A549 (cell line): ENCODE data around the gene ST14. TPM values are rescaled to one million over a fixed set of nuclear protein-coding genes. Genes with fewer than 3 reads are reported as not detected.

Source experiments
- ATAC-seq, 2 experiments: fragments of 200-7000 bp in 1 of 2; fragments of >200 bp in 1 of 2; cut with Nextera tagmentation in 1 of 2; cut with Tn5 transposase in 1 of 2; 3 replicates each; pipeline versions ENCODE4 v1.8.0 to v1.9.1; 2018 to 2020; ENCODE audit warnings: mild to moderate bottlenecking in 1 of 2, moderate library complexity in 1 of 2
- CTCF ChIA-PET: fragments of 300-600 bp; sonication (Branson Sonifier 250); formaldehyde crosslinking; extraction: SDS; loops from one replicate; lab custom pipeline; 2021; ENCODE audit warnings: antibody characterized with exemption, inconsistent platforms; lab: Yijun Ruan, JAX
- POLR2A ChIA-PET: fragments of 350-600 bp; formaldehyde crosslinking; extraction: SDS; loops from one replicate; lab custom pipeline; 2021; ENCODE audit warnings: antibody characterized with exemption, inconsistent platforms; lab: Yijun Ruan, JAX
- DNase-seq, 2 experiments: peaks; one replicate each; pipeline versions ENCODE4 v3.0.0 to v3.0.0-alpha.2; 2011 to 2016; ENCODE audit warnings: low read depth in 1 of 2, low spot score in 1 of 2
- FAIRE-seq: peaks from 2 replicates; lab custom pipeline; 2011; peaks lifted over from hg19 to GRCh38; lab: Jason Lieb, UNC
- H3K27ac ChIP-seq, 2 experiments: fragments of >200 bp; sonication (Bioruptor Twin); formaldehyde crosslinking; 3 replicates each; pipeline ENCODE4 v1.5.1; 2016 to 2017
- H3K4me1 ChIP-seq: fragments of >200 bp; sonication (Bioruptor Twin); formaldehyde crosslinking; 3 replicates; pipeline ENCODE4 v1.6.1; 2016
- H3K4me2 ChIP-seq: fragments of >200 bp; sonication (Bioruptor Twin); formaldehyde crosslinking; 3 replicates; pipeline ENCODE4 v1.6.1; 2016
- H3K4me3 ChIP-seq: fragments of >200 bp; sonication (Bioruptor Twin); formaldehyde crosslinking; 3 replicates; pipeline ENCODE4 v1.5.1; 2016
- H3K9me3 ChIP-seq: fragments of >200 bp; sonication (Bioruptor Twin); formaldehyde crosslinking; 3 replicates; pipeline ENCODE4 v1.6.1; 2016
- ATOH8 ChIP-seq: fragments of 250-450 bp; sonication (Bioruptor Pico); IDR thresholded peaks from 2 replicates; pipeline ENCODE4 v1.5.0; 2020; ENCODE audit warnings: low read depth, mild to moderate bottlenecking, moderate library complexity
- BHLHE40 ChIP-seq: IDR thresholded peaks from 2 replicates; pipeline ENCODE4 v1.6.1; 2012; ENCODE audit warnings: low read depth, low read length, inconsistent platforms
- CHD4 ChIP-seq: fragments of 200-600 bp; sonication (generic); IDR thresholded peaks from 2 replicates; pipeline ENCODE4 v1.6.1; 2016; ENCODE audit warnings: antibody characterized with exemption, mild to moderate bottlenecking, borderline replicate concordance
- E2F6 ChIP-seq: IDR thresholded peaks from 2 replicates; pipeline ENCODE4 v1.6.1; 2012; ENCODE audit warnings: low read depth, borderline replicate concordance
- EHMT2 ChIP-seq: fragments of 200-600 bp; sonication (generic); IDR thresholded peaks from 2 replicates; pipeline ENCODE4 v1.6.1; 2016; ENCODE audit warnings: antibody characterized with exemption, low read depth, mild to moderate bottlenecking, moderate library complexity
- EP300 ChIP-seq, 2 experiments: fragments of >200 bp; sonication (Bioruptor Twin); formaldehyde crosslinking; IDR thresholded peaks; 2 replicates in 1 of 2; 3 replicates in 1 of 2; pipeline ENCODE4 v1.6.1; 2016 to 2017
- HES2 ChIP-seq: fragments of >200 bp; sonication (Bioruptor Twin); formaldehyde crosslinking; IDR thresholded peaks from 2 replicates; pipeline ENCODE4 v1.6.1; 2016
- HEYL ChIP-seq: fragments of 250-450 bp; sonication (Bioruptor Pico); IDR thresholded peaks from 2 replicates; pipeline ENCODE4 v1.8.0; 2021; ENCODE audit warnings: mild to moderate bottlenecking, moderate library complexity
- HOXA7 ChIP-seq: fragments of 250-450 bp; sonication (Bioruptor Pico); IDR thresholded peaks from 2 replicates; pipeline ENCODE4 v1.5.0; 2020; ENCODE audit warnings: mild to moderate bottlenecking, moderate library complexity
- JUNB ChIP-seq: fragments of >200 bp; sonication (Bioruptor Twin); formaldehyde crosslinking; IDR thresholded peaks from 2 replicates; pipeline ENCODE4 v1.6.1; 2016
- MAZ ChIP-seq: fragments of 150-350 bp; IDR thresholded peaks from 2 replicates; pipeline ENCODE4 v1.6.1; 2014; ENCODE audit warnings: antibody characterized with exemption, low read depth, low read length, borderline replicate concordance
- MYC ChIP-seq: IDR thresholded peaks from 2 replicates; pipeline ENCODE4 v1.6.1; 2012; ENCODE audit warnings: mild to moderate bottlenecking, inconsistent platforms, low read length, improper control_type of control experiment, borderline replicate concordance
- NFE2L2 ChIP-seq: fragments of 150-350 bp; conservative IDR thresholded peaks from 2 replicates; pipeline ENCODE4 v1.6.1; 2014; ENCODE audit warnings: low read length
- PBX3 ChIP-seq: IDR thresholded peaks from 2 replicates; pipeline ENCODE4 v1.6.1; 2012
- PHF8 ChIP-seq: fragments of 200-600 bp; sonication (generic); IDR thresholded peaks from 2 replicates; pipeline ENCODE4 v1.6.1; 2016; ENCODE audit warnings: low read depth, mild to moderate bottlenecking, antibody characterized with exemption, moderate library complexity, borderline replicate concordance
- POLR2A ChIP-seq: IDR thresholded peaks from 2 replicates; pipeline ENCODE4 v1.6.1; 2012; ENCODE audit warnings: mild to moderate bottlenecking, low read length
- RAD21 ChIP-seq, 2 experiments: fragments of >200 bp in 1 of 2; sonication (Bioruptor Twin) in 1 of 2; formaldehyde crosslinking in 1 of 2; IDR thresholded peaks in 1 of 2; conservative IDR thresholded peaks in 1 of 2; 2 replicates in 1 of 2; 3 replicates in 1 of 2; pipeline ENCODE4 v1.6.1; 2012 to 2018; ENCODE audit warnings: inconsistent platforms in 1 of 2
- REST ChIP-seq: fragments of 200-600 bp; sonication (generic); IDR thresholded peaks from 2 replicates; pipeline ENCODE4 v1.6.1; 2016; ENCODE audit warnings: antibody characterized with exemption, mild to moderate bottlenecking, moderate library complexity
- RFX5 ChIP-seq: fragments of 450-650 bp; IDR thresholded peaks from 2 replicates; pipeline ENCODE4 v1.7.1; 2014; ENCODE audit warnings: antibody characterized with exemption, mild to moderate bottlenecking, moderate library complexity
- SMC3 ChIP-seq: fragments of >200 bp; sonication (Bioruptor Twin); formaldehyde crosslinking; IDR thresholded peaks from 3 replicates; pipeline ENCODE4 v1.6.1; 2018; ENCODE audit warnings: inconsistent platforms
- TFCP2L1 ChIP-seq: fragments of 250-450 bp; sonication (Bioruptor Pico); IDR thresholded peaks from 2 replicates; pipeline ENCODE4 v1.5.0; 2021; ENCODE audit warnings: mild to moderate bottlenecking
- USF2 ChIP-seq: fragments of 450-650 bp; IDR thresholded peaks from 2 replicates; pipeline ENCODE4 v1.6.1; 2014; ENCODE audit warnings: antibody characterized with exemption
- ZNF302 ChIP-seq: fragments of 250-450 bp; sonication (Bioruptor Pico); IDR thresholded peaks from 2 replicates; pipeline ENCODE4 v1.9.0; 2021; ENCODE audit warnings: inconsistent platforms, mild to moderate bottlenecking, moderate library complexity
- WGBS: methylation state at CpG from one replicate; pipeline ENCODE4 v1.1.6; 2017; ENCODE audit errors: missing lambda C conversion rate; 5-methylcytosine and 5-hydroxymethylcytosine counted together
- polyA plus RNA-seq, 4 experiments: library from polyadenylated mRNA; depleted of rRNA in 3 of 4; stranded (reverse); fragments of >200 nt; fragmentation: RNase III in 1 of 4; extraction: RNeasy Plus Mini Kit Qiagen cat#74134 plus additional on column Dnase treatment in 1 of 4; gene quantifications; 2 replicates in 3 of 4; 3 replicates in 1 of 4; pipeline ENCODE4 v1.2.3, GENCODE V29; 2011 to 2017

ST14 gene
- polyA plus RNA-seq, 2 of the 4 experiments (the other 2 are of a cell fraction), result 0.05 to 0.17 TPM

- H3K4me1 ChIP-seq, result no peaks in the 10 kb centered on the region
- FAIRE-seq (no peak), DNase-seq (no peak), ATAC-seq (no peak; a peak in 2 of 6 replicates)
- no peaks in the 10 kb centered on the region for H3K9me3 ChIP-seq
- 90% methylated on average over 9 of the region's 19 CpGs for WGBS
- POLR2A ChIA-PET, result no interaction called here
- H3K4me2 ChIP-seq, result no peak overlapping the region
- H3K27ac ChIP-seq, result no peak overlapping the region
- no peak overlapping the region for H3K4me3 ChIP-seq
- TF ChIP-seq MAZ (no peak), MYC (no peak), POLR2A (no peak), RFX5 (no peak), HEYL (no peak), BHLHE40 (no peak), HES2 (no peak), EP300 (IDR thresholded peaks at IDR 0.05) (no peak)
- CTCF ChIA-PET, result no interaction called here
Measured at GRCh38 chr11:130220311-130221035, 60.9 kb downstream of the ST14 start.

GRCh38 chr11:130223291-130223971, 63.8 kb downstream of the ST14 start:
- FAIRE-seq, result no peak
- Histone ChIP-seq H3K4me1 (no peaks in the 10 kb centered on the region), H3K9me3 (no peaks in the 10 kb centered on the region), H3K4me2 (no peak overlapping the region), H3K4me3 (no peak overlapping the region)
- ChIA-PET POLR2A (no interaction called here), CTCF (interaction anchor here (2.2 kb wide), 1 partner anchor 11 kb away, joined by 11 read pairs; no protein-coding TSS in a partner anchor)
- WGBS, result 73% methylated on average over 12 of the region's 12 CpGs
- no peak for DNase-seq
- ATAC-seq, result no peak
- TF ChIP-seq TFCP2L1 (CRISPR knock-in tag), result no peak
- TF ChIP-seq HES2, result no peak
- TF ChIP-seq NFE2L2, result no peak
- TF ChIP-seq E2F6, result no peak
- no peak for TF ChIP-seq SMC3
- no peak for TF ChIP-seq HOXA7
- TF ChIP-seq JUNB, result no peak
- no peak for TF ChIP-seq PHF8
- TF ChIP-seq RAD21 (conservative IDR thresholded peaks at IDR 0.05 in 1 of 2, IDR thresholded peaks at IDR 0.05 in 1 of 2), result no peak
- TF ChIP-seq CHD4, result no peak
- TF ChIP-seq USF2, result no peak
- no peak for TF ChIP-seq ATOH8 (CRISPR knock-in tag)
- no peak for TF ChIP-seq EP300 (IDR thresholded peaks at IDR 0.05)
- TF ChIP-seq ZNF302 (CRISPR knock-in tag), result no peak
- no peak for TF ChIP-seq REST
- TF ChIP-seq HEYL, result no peak
- no peak for TF ChIP-seq EHMT2
- TF ChIP-seq PBX3, result no peak
- TF ChIP-seq, all 56 proteins: peak for 0
- H3K27ac ChIP-seq, result no peak overlapping the region
